B cell (primary cell): Measurements from ENCODE around the gene HOXB3. TPM values are rescaled to one million over a fixed set of nuclear protein-coding genes. Genes with fewer than 3 reads are reported as not detected.

Source experiments
- ATAC-seq: fragments of 200-7000 bp; cut with Tn5 transposase; one replicate; pipeline ENCODE4 v1.10.0; 2021; ENCODE audit warnings: low read depth, mild to moderate bottlenecking, moderate number of reproducible peaks, moderate library complexity
- CTCF ChIA-PET: fragments of 350-600 bp; sonication (Branson Sonifier 250); formaldehyde crosslinking; loops from one replicate; lab custom pipeline; 2021; ENCODE audit warnings: antibody characterized with exemption, inconsistent platforms; lab: Charles Lee
- POLR2A ChIA-PET: fragments of 350-600 bp; sonication (Branson Sonifier 250); formaldehyde crosslinking; loops from one replicate; lab custom pipeline; 2021; ENCODE audit warnings: antibody characterized with exemption; lab: Charles Lee
- DNase-seq: peaks from one replicate; pipeline ENCODE4 v3.0.0; 2013
- H2AFZ ChIP-seq: 2 replicates; pipeline ENCODE4 v1.6.1; 2012; ENCODE audit warnings: mild to moderate bottlenecking, low read depth, low read length; ENCODE audit not compliant: insufficient read depth, poor library complexity, severe bottlenecking
- H3K27ac ChIP-seq, 2 donors: 1 replicate in 1 of 2; 2 replicates in 1 of 2; pipeline ENCODE4 v1.5.1; 2012 to 2013; ENCODE audit warnings: low read length in 2 of 2, mild to moderate bottlenecking in 2 of 2, moderate library complexity in 1 of 2
- H3K27me3 ChIP-seq, 4 experiments: fragments of 200-600 bp in 1 of 4; sonication (generic) in 1 of 4; replicated peaks in 1 of 4; 1 replicate in 2 of 4; 2 replicates in 2 of 4; pipeline versions ENCODE4 v1.6.1 to v1.7.0; 2013 to 2016; ENCODE audit warnings: low read length in 3 of 4, mild to moderate bottlenecking in 2 of 4, mixed read lengths in 1 of 4, moderate library complexity in 1 of 4; ENCODE audit not compliant: insufficient read depth in 4 of 4, control insufficient read depth in 3 of 4; ENCODE audit errors: control extremely low read depth in 1 of 4
- H3K36me3 ChIP-seq, 2 experiments: replicated peaks in 1 of 2; 1 replicate in 1 of 2; 2 replicates in 1 of 2; pipeline versions ENCODE4 v1.6.1 to v1.7.1; 2013; ENCODE audit warnings: low read length in 1 of 2; ENCODE audit not compliant: insufficient read depth in 2 of 2, control insufficient read depth in 1 of 2; ENCODE audit errors: control extremely low read depth in 1 of 2, extremely low read depth in 1 of 2
- H3K4me1 ChIP-seq, 2 donors: fragments of 200-600 bp in 1 of 2; sonication (generic) in 1 of 2; 1 replicate in 1 of 2; 2 replicates in 1 of 2; pipeline versions ENCODE4 v1.5.1 to v1.6.1; 2013 to 2017; ENCODE audit warnings: low read length in 2 of 2; ENCODE audit not compliant: control insufficient read depth in 2 of 2, insufficient read depth in 2 of 2
- H3K4me2 ChIP-seq: replicated peaks from 2 replicates; pipeline ENCODE3; 2012; ENCODE audit warnings: mild to moderate bottlenecking, low read depth, low read length; ENCODE audit not compliant: poor library complexity, severe bottlenecking
- H3K4me3 ChIP-seq, 5 experiments: fragments of 200-600 bp in 1 of 5; sonication (generic) in 1 of 5; 1 replicate in 3 of 5; 2 replicates in 2 of 5; pipeline versions ENCODE4 v1.5.1 to v1.7.0; 2011 to 2016; ENCODE audit warnings: low read length in 4 of 5, mild to moderate bottlenecking in 4 of 5, low read depth in 2 of 5, control low read depth in 1 of 5, moderate library complexity in 1 of 5; ENCODE audit not compliant: insufficient read depth in 1 of 5; ENCODE audit errors: control extremely low read depth in 1 of 5, extremely low read depth in 1 of 5
- H3K79me2 ChIP-seq: fragments of 200-600 bp; sonication (generic); one replicate; pipeline ENCODE4 v1.6.0; 2016; ENCODE audit warnings: low read length; ENCODE audit not compliant: control insufficient read depth, insufficient read depth
- H3K9ac ChIP-seq: fragments of 200-600 bp; sonication (generic); 2 replicates; pipeline ENCODE4 v1.6.1; 2017; ENCODE audit warnings: mild to moderate bottlenecking, low read length, moderate library complexity
- H3K9me3 ChIP-seq, 3 donors: one replicate each; pipeline versions ENCODE4 v1.6.1 to v1.7.1; 2013; ENCODE audit warnings: low read length in 2 of 3; ENCODE audit not compliant: control insufficient read depth in 2 of 3, insufficient read depth in 1 of 3; ENCODE audit errors: control extremely low read depth in 1 of 3
- H4K20me1 ChIP-seq: 2 replicates; pipeline ENCODE4 v1.6.0; 2012; ENCODE audit warnings: mild to moderate bottlenecking, low read length; ENCODE audit not compliant: insufficient read depth, control insufficient read depth, poor library complexity, severe bottlenecking
- H3K27ac Mint-ChIP-seq: one replicate; pipeline ENCODE4 v1.8.0; 2021; ENCODE audit warnings: mixed read lengths
- H3K27me3 Mint-ChIP-seq: one replicate; pipeline ENCODE4 v1.8.0; 2021; ENCODE audit warnings: mixed read lengths
- H3K4me1 Mint-ChIP-seq: one replicate; pipeline ENCODE4 v1.8.0; 2021; ENCODE audit warnings: mixed read lengths
- H3K4me3 Mint-ChIP-seq: one replicate; pipeline ENCODE4 v1.8.0; 2021; ENCODE audit warnings: mixed read lengths
- H3K9me3 Mint-ChIP-seq: one replicate; pipeline ENCODE4 v1.8.0; 2022; ENCODE audit warnings: mixed read lengths; ENCODE audit not compliant: insufficient read depth
- CTCF ChIP-seq: fragments of 200-600 bp; IDR thresholded peaks from one replicate; pipeline ENCODE4 v1.8.0; 2022; ENCODE audit warnings: antibody characterized with exemption, mild to moderate bottlenecking
- EZH2 ChIP-seq: IDR thresholded peaks from 2 replicates; pipeline ENCODE4 v1.6.1; 2012; ENCODE audit warnings: borderline replicate concordance, low read depth, mild to moderate bottlenecking, moderate library complexity, low read length; ENCODE audit not compliant: insufficient read depth, poor library complexity, severe bottlenecking
- WGBS: methylation state at CpG from one replicate; pipeline ENCODE4 v1.1.5; 2013; ENCODE audit warnings: missing lambda C conversion rate; ENCODE audit not compliant: insufficient coverage; 5-methylcytosine and 5-hydroxymethylcytosine counted together
- intact Hi-C: fragments of 100-400 bp; cut with micrococcal nuclease; formaldehyde crosslinking; loops from one replicate; pipeline ENCODE4 v1.10.0; 2022
- polyA plus RNA-seq: library from polyadenylated mRNA; depleted of rRNA; stranded (reverse); fragments of >200 nt; gene quantifications from 2 replicates; pipeline ENCODE4 v1.2.3, GENCODE V29; 2012
- total RNA-seq, 2 donors: library from RNA; stranded (reverse); fragments of 120-200 nt in 1 of 2; gene quantifications; 1 replicate in 1 of 2; 2 replicates in 1 of 2; pipeline versions ENCODE4 v1.2.3 to v1.2.4, GENCODE V29; 2013 to 2022

The HOXB3 gene
- total and polyA plus RNA-seq, 2 donors (not counting 1 experiment from before 2014, with no cell fraction given): 3.0 to 4.0 TPM

- intact Hi-C loops: loop anchor here (5.0 kb wide), 1 partner anchor 35 kb away; the partner anchor contains the start of gene HOXB4
- Histone ChIP-seq H3K27ac (no peak overlapping the region), H3K36me3 (no peaks in the 10 kb centered on the region), H4K20me1 (no peaks in the 10 kb centered on the region), H3K27me3 (peaks cover 0 to 90% (median 67%) of the 10 kb centered on the region in 4 experiments), H3K9me3 (peaks cover 0 to 34% (median 0%) of the 10 kb centered on the region in 3 donors), H3K4me1 (peaks cover 53 to 74% of the 10 kb centered on the region in 2 donors), H3K9ac (peak overlapping the region; percentile 59), H2AFZ (peak overlapping the region; percentile 69), H3K79me2 (no peaks in the 10 kb centered on the region), H3K4me3 (peak overlapping the region in 3 of 5 experiments; percentile 31 to 96 (median 38)), H3K4me2 (peak overlapping the region; percentile 100)
- DNase-seq: no peak
- peaks cover 72% of the 10 kb centered on the region for H3K27me3 Mint-ChIP-seq
- H3K9me3 Mint-ChIP-seq: no peaks in the 10 kb centered on the region
- peak overlapping the region; percentile 57 for H3K27ac Mint-ChIP-seq
- WGBS: 2% methylated on average over 9 of the region's 15 CpGs
- no peak for TF ChIP-seq CTCF
- TF ChIP-seq EZH2: no peak
- peaks cover 47% of the 10 kb centered on the region for H3K4me1 Mint-ChIP-seq
- ATAC-seq: no peak
- ChIA-PET CTCF (interaction anchor here (0.6 to 1.8 kb wide), 12 partner anchors 10 to 350 kb away, joined by 3 to 11 read pairs (median 4); partner anchors contain the start of gene HOXB9), POLR2A (interaction anchor here (0.5 to 1.0 kb wide), 3 partner anchors 12 to 239 kb away, joined by 3 to 10 read pairs (median 4); no protein-coding TSS in a partner anchor)
- peak overlapping the region; percentile 92 for H3K4me3 Mint-ChIP-seq
Observed at GRCh38 chr17:48612456-48612853, 22.4 kb upstream of the HOXB3 start.
